ENCODE data around the gene HRCT1. TPM values are rescaled to one million over a fixed set of nuclear protein-coding genes. Genes with fewer than 3 reads are reported as not detected.

Gene HRCT1
- polyA plus RNA-seq, 3 donors, result not detected

- no peak overlapping the region for H3K27ac Mint-ChIP-seq
- no peak overlapping the region for H3K4me3 ChIP-seq (replicated peaks in 1 of 3; ENCODE audit: low read depth in 2 of 3, low read length in 3 of 3)
- H2AFZ ChIP-seq (ENCODE audit: insufficient read depth, low read depth, low read length, poor library complexity, severe bottlenecking), result no peak overlapping the region
- peaks cover 0 to 2% (median 0%) of the 10 kb centered on the region in 7 donors for H3K9me3 Mint-ChIP-seq
- no peak overlapping the region for H3K4me3 Mint-ChIP-seq
- H3K9me3 ChIP-seq (replicated peaks in 1 of 2; ENCODE audit: control insufficient read depth in 1 of 2, insufficient read depth in 1 of 2, low read length in 2 of 2), result no peaks in the 10 kb centered on the region
- H4K20me1 ChIP-seq (ENCODE audit: insufficient read depth, low read length), result no peaks in the 10 kb centered on the region
- no peak for TF ChIP-seq CTCF (IDR thresholded peaks at IDR 0.05)
- no peaks in the 10 kb centered on the region for H3K79me2 ChIP-seq (ENCODE audit: insufficient read depth, low read length)
- WGBS (ENCODE audit: insufficient coverage), result 98% methylated on average over 4 of the region's 6 CpGs
- peaks cover 3 to 11% (median 7%) of the 10 kb centered on the region in 3 donors for H3K27me3 Mint-ChIP-seq (ENCODE audit: low read depth in 3 of 3)
- intact Hi-C loops (cut with micrococcal nuclease), result loop anchor here in 1 of 2 donors (10.0 kb wide), 2 partner anchors 73 to 373 kb away; no protein-coding TSS in a partner anchor
- H3K36me3 ChIP-seq (replicated peaks in 1 of 2; ENCODE audit: control insufficient read depth in 1 of 2, insufficient read depth in 2 of 2, low read length in 2 of 2), result no peaks in the 10 kb centered on the region
- H3K4me1 Mint-ChIP-seq, result no peaks in the 10 kb centered on the region
- H3K4me2 ChIP-seq (replicated peaks; ENCODE audit: extremely low read depth, low read length, poor library complexity, severe bottlenecking), result no peak overlapping the region
- peaks cover 0 to 3% of the 10 kb centered on the region in 2 donors for H3K27me3 ChIP-seq (ENCODE audit: control insufficient read depth in 2 of 2, insufficient read depth in 2 of 2, low read length in 2 of 2)
- H3K9ac ChIP-seq (ENCODE audit: insufficient read depth, low read length, poor library complexity, severe bottlenecking), result no peak overlapping the region
- no peaks in the 10 kb centered on the region for H3K4me1 ChIP-seq (ENCODE audit: control insufficient read depth in 1 of 2, insufficient read depth in 2 of 2, low read length in 2 of 2)
- no peak overlapping the region for H3K27ac ChIP-seq (ENCODE audit: low read depth in 1 of 2, low read length in 2 of 2)
- DNase-seq, result no peak
- H3K36me3 Mint-ChIP-seq, result no peaks in the 10 kb centered on the region
These were observed 45.7 kb downstream of the HRCT1 start for GRCh38 chr9:35951736-35952135.

- no CpG with 5 or more reads among the region's 6 CpGs for WGBS (ENCODE audit: insufficient coverage)
These were observed 46.7 kb downstream of the HRCT1 start for GRCh38 chr9:35952526-35953191.

More at GRCh38 chr9:35952526-35953191, 46.7 kb downstream of the HRCT1 start:
- TF ChIP-seq CTCF (IDR thresholded peaks at IDR 0.05), result no peak
- no peak overlapping the region for H2AFZ ChIP-seq (ENCODE audit: insufficient read depth, low read depth, low read length, poor library complexity, severe bottlenecking)
- Mint-ChIP-seq H3K9me3 (peaks cover 0 to 2% (median 0%) of the 10 kb centered on the region in 7 donors), H3K27ac (no peak overlapping the region), H3K4me3 (no peak overlapping the region), H3K27me3 (ENCODE audit: low read depth in 3 of 3) (peaks cover 6 to 18% (median 11%) of the 10 kb centered on the region in 3 donors), H3K4me1 (no peaks in the 10 kb centered on the region), H3K36me3 (no peaks in the 10 kb centered on the region)
- H3K27ac ChIP-seq (ENCODE audit: low read depth in 1 of 2, low read length in 2 of 2), result no peak overlapping the region
- no peaks in the 10 kb centered on the region for H4K20me1 ChIP-seq (ENCODE audit: insufficient read depth, low read length)
- no peaks in the 10 kb centered on the region for H3K36me3 ChIP-seq (replicated peaks in 1 of 2; ENCODE audit: control insufficient read depth in 1 of 2, insufficient read depth in 2 of 2, low read length in 2 of 2)
- H3K27me3 ChIP-seq (ENCODE audit: control insufficient read depth in 2 of 2, insufficient read depth in 2 of 2, low read length in 2 of 2), result peaks cover 3% of the 10 kb centered on the region in 2 donors
- H3K9me3 ChIP-seq (replicated peaks in 1 of 2; ENCODE audit: control insufficient read depth in 1 of 2, insufficient read depth in 1 of 2, low read length in 2 of 2), result no peaks in the 10 kb centered on the region
- no peak overlapping the region for H3K4me3 ChIP-seq (replicated peaks in 1 of 3; ENCODE audit: low read depth in 2 of 3, low read length in 3 of 3)
- no peak overlapping the region for H3K9ac ChIP-seq (ENCODE audit: insufficient read depth, low read length, poor library complexity, severe bottlenecking)
- H3K79me2 ChIP-seq (ENCODE audit: insufficient read depth, low read length), result no peaks in the 10 kb centered on the region
- no peak for DNase-seq
- intact Hi-C loops (cut with micrococcal nuclease), result loop anchor here in 1 of 2 donors (10.0 kb wide), 2 partner anchors 72 to 372 kb away; no protein-coding TSS in a partner anchor
- no peak overlapping the region for H3K4me2 ChIP-seq (replicated peaks; ENCODE audit: extremely low read depth, low read length, poor library complexity, severe bottlenecking)
- H3K4me1 ChIP-seq (ENCODE audit: control insufficient read depth in 1 of 2, insufficient read depth in 2 of 2, low read length in 2 of 2), result no peaks in the 10 kb centered on the region

Data from CD14-positive monocyte (primary cell).